Ishikawa (cell line): ENCODE measurements around the gene ENPEP.

Source experiments
- CEBPB ChIP-seq: IDR thresholded peaks from 2 replicates; pipeline ENCODE4 v1.6.1; 2012
- CREB1 ChIP-seq: IDR thresholded peaks from 2 replicates; pipeline ENCODE4 v1.6.1; 2012; ENCODE audit warnings: low read depth
- EGR1 ChIP-seq: IDR thresholded peaks from 2 replicates; pipeline ENCODE4 v1.6.1; 2012
- EP300 ChIP-seq: IDR thresholded peaks from 2 replicates; pipeline ENCODE4 v1.6.1; 2012; ENCODE audit warnings: borderline replicate concordance
- FOXM1 ChIP-seq: IDR thresholded peaks from 2 replicates; pipeline ENCODE4 v1.6.1; 2012; ENCODE audit warnings: low read depth, borderline replicate concordance
- NFIC ChIP-seq: IDR thresholded peaks from 2 replicates; pipeline ENCODE4 v1.6.1; 2012
- RAD21 ChIP-seq: IDR thresholded peaks from 2 replicates; pipeline ENCODE4 v1.6.1; 2012; ENCODE audit warnings: low read depth
- TAF1 ChIP-seq: IDR thresholded peaks from 2 replicates; pipeline ENCODE4 v1.6.1; 2012; ENCODE audit warnings: low read depth, mild to moderate bottlenecking
- TCF12 ChIP-seq: IDR thresholded peaks from 2 replicates; pipeline ENCODE4 v1.6.1; 2012; ENCODE audit warnings: low read depth
- TEAD4 ChIP-seq: IDR thresholded peaks from 2 replicates; pipeline ENCODE4 v1.6.1; 2012
- YY1 ChIP-seq: IDR thresholded peaks from 2 replicates; pipeline ENCODE4 v1.6.1; 2012; ENCODE audit warnings: low read depth
- ZBTB7A ChIP-seq: IDR thresholded peaks from 2 replicates; pipeline ENCODE4 v1.6.1; 2012; ENCODE audit warnings: low read depth
- TF ChIP-seq, protein P1 (sequence below): IDR thresholded peaks from 2 replicates; pipeline ENCODE4 v1.6.1; 2012; ENCODE audit warnings: low read depth, mild to moderate bottlenecking
- TF ChIP-seq, protein P2 (sequence below): IDR thresholded peaks from 2 replicates; pipeline ENCODE4 v1.6.1; 2012
- TF ChIP-seq, protein P3 (sequence below): IDR thresholded peaks from 2 replicates; pipeline ENCODE4 v1.6.1; 2012

The ENPEP gene

DNA sequence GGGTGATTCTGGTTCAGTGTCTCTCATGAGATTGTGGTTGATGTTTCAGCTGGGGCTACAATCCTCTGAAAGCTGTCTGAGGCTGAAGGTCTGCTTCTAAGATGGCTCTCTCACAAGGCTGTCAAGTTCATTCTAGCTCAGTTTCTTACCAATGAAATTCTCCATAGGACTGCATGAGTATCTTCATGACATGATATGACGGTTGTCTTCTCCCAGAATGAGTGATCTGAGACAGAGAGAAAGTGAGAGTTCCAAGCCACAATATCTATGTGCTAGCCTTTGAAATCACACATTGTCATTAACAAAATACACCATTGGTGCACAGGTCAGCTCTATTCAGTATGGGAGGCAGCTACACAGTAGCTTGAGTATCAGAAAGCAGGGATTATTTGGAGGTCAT lies 119.6 kb downstream of the ENPEP start:
- TF ChIP-seq, protein P1, sequence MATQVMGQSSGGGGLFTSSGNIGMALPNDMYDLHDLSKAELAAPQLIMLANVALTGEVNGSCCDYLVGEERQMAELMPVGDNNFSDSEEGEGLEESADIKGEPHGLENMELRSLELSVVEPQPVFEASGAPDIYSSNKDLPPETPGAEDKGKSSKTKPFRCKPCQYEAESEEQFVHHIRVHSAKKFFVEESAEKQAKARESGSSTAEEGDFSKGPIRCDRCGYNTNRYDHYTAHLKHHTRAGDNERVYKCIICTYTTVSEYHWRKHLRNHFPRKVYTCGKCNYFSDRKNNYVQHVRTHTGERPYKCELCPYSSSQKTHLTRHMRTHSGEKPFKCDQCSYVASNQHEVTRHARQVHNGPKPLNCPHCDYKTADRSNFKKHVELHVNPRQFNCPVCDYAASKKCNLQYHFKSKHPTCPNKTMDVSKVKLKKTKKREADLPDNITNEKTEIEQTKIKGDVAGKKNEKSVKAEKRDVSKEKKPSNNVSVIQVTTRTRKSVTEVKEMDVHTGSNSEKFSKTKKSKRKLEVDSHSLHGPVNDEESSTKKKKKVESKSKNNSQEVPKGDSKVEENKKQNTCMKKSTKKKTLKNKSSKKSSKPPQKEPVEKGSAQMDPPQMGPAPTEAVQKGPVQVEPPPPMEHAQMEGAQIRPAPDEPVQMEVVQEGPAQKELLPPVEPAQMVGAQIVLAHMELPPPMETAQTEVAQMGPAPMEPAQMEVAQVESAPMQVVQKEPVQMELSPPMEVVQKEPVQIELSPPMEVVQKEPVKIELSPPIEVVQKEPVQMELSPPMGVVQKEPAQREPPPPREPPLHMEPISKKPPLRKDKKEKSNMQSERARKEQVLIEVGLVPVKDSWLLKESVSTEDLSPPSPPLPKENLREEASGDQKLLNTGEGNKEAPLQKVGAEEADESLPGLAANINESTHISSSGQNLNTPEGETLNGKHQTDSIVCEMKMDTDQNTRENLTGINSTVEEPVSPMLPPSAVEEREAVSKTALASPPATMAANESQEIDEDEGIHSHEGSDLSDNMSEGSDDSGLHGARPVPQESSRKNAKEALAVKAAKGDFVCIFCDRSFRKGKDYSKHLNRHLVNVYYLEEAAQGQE: no peak
- TF ChIP-seq CREB1: no peak
- no peak for TF ChIP-seq TEAD4

DNA sequence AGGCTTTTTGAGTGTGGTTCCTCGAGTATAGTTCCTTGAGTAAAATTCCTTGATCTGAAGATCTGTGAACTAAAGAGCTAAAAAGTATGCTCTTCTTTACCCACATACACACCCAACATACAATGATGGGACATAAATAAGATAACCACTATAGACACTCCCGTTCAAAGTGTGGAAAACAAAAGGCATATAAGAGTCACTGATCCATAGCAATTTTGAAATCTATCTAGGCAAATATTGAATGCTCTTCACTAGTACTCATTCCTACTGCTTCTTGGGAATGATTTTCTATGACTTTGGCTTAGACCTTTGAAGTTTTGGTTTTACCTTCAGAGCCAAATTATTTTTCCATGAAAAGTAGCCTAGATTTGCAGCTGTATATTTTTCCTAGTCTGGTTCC lies 120.5 kb downstream of the ENPEP start:
- TF ChIP-seq TAF1: no peak
- TF ChIP-seq TEAD4: no peak
- no peak for TF ChIP-seq EGR1
- TF ChIP-seq CREB1: no peak
- no peak for TF ChIP-seq FOXM1
- TF ChIP-seq TCF12: no peak
- TF ChIP-seq RAD21: no peak
- no peak for TF ChIP-seq NFIC
- TF ChIP-seq, protein P1: no peak
- TF ChIP-seq, protein P2, sequence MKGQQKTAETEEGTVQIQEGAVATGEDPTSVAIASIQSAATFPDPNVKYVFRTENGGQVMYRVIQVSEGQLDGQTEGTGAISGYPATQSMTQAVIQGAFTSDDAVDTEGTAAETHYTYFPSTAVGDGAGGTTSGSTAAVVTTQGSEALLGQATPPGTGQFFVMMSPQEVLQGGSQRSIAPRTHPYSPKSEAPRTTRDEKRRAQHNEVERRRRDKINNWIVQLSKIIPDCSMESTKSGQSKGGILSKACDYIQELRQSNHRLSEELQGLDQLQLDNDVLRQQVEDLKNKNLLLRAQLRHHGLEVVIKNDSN: no peak
- TF ChIP-seq, protein P3, sequence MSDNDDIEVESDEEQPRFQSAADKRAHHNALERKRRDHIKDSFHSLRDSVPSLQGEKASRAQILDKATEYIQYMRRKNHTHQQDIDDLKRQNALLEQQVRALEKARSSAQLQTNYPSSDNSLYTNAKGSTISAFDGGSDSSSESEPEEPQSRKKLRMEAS: no peak
- TF ChIP-seq YY1: no peak

DNA sequence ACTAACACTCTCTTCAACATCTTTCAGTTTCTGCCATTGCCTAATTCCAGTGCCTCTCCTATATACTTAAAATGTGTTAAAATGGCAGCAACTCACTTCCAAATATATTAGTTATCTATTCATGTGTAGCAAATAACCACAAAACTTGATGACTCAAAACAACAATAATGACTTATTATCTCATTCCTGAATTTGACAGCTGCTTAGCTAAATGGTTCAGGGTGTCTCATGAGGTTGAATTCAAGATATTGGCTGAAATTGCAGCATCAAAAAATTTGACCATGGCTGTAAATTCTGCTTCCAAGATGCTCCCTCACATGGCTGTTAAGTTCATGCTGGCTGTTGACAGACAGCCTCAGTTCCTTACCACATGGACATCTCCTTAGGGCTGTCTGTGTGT lies 121.6 kb downstream of the ENPEP start:
- TF ChIP-seq FOXM1 (no peak), TAF1 (no peak), NFIC (no peak), RAD21 (no peak), EGR1 (no peak), EP300 (no peak), YY1 (no peak), TCF12 (no peak), CEBPB (no peak), CREB1 (no peak), ZBTB7A (no peak), TEAD4 (no peak)
- TF ChIP-seq, protein P1: no peak
- TF ChIP-seq, protein P2: no peak
- TF ChIP-seq, protein P3: no peak

DNA sequence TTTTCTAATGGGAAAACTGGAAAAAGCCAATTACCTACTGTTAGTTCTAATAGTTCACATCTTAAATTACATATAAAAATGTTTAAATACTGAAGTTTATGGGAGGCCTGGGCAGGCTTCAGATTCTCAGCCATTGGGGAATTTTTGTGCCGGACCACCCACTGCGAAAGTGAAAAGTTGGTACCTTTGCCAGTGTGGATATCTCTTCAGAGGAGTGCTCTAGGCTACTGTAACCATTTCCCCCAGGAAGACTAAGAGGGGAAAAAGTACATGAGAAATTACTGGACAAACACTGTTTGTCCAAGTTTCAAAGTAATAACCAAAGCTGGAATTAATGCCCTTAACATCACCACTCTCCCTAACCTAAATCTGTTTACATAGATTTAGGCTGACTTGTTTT lies 126.1 kb downstream of the ENPEP start:
- TF ChIP-seq ZBTB7A (no peak), CREB1 (no peak), TEAD4 (no peak)

DNA sequence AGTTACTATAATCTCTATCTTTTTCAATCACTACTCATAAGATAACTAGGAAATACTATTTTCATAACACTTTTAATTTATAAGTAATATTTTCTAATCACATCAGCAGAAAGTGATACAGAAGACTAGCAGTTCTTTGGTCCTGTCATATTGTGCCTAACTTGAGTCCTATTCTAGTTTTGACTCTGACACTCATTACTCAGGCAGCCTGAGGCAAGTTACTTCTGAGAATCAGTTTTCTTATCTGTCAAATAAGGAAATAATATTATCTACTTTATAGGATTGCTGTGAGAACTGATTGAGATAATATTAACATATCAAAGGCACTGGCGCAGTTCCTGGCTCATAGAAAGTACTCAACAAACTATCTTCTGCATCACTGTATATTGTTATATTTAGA lies 129.1 kb downstream of the ENPEP start:
- TF ChIP-seq, protein P1: no peak
- TF ChIP-seq EP300: no peak
- no peak for TF ChIP-seq RAD21
- no peak for TF ChIP-seq CEBPB
